GM12878 (cell line): ENCODE measurements around the gene BCAT1. TPM values are rescaled to one million over a fixed set of nuclear protein-coding genes. Genes with fewer than 3 reads are reported as not detected.
A peak's percentile ranks its signal among the peaks of the same experiment; 100 is the strongest.

Source experiments
- ATF3 ChIP-seq: IDR thresholded peaks from 2 replicates; pipeline ENCODE4 v1.6.1; 2011; ENCODE audit warnings: low read depth, mild to moderate bottlenecking, low read length, moderate library complexity, borderline replicate concordance; ENCODE audit errors: extremely low read depth
- ATF7 ChIP-seq: fragments of 450-650 bp; IDR thresholded peaks from 2 replicates; pipeline ENCODE4 v1.6.1; 2016; ENCODE audit warnings: low read depth, mild to moderate bottlenecking
- BCL11A ChIP-seq: IDR thresholded peaks from 2 replicates; pipeline ENCODE4 v1.6.1; 2011; ENCODE audit warnings: low read depth, low read length
- BCLAF1 ChIP-seq: fragments of 450-650 bp; IDR thresholded peaks from 2 replicates; pipeline ENCODE4 v1.6.1; 2017; ENCODE audit warnings: antibody characterized with exemption, mild to moderate bottlenecking, moderate library complexity
- CBX3 ChIP-seq: fragments of 200-600 bp; sonication (generic); IDR thresholded peaks from 2 replicates; pipeline ENCODE4 v1.6.1; 2016; ENCODE audit warnings: low read depth, borderline replicate concordance
- DPF2 ChIP-seq: fragments of 450-650 bp; IDR thresholded peaks from 2 replicates; pipeline ENCODE4 v1.6.1; 2017; ENCODE audit warnings: mild to moderate bottlenecking
- EGR1 ChIP-seq, 2 experiments: IDR thresholded peaks; 1 replicate in 1 of 2; 2 replicates in 1 of 2; pipeline ENCODE4 v1.6.1; 2011 to 2012; ENCODE audit warnings: low read depth in 2 of 2, low read length in 2 of 2, borderline replicate concordance in 1 of 2, mild to moderate bottlenecking in 1 of 2, moderate library complexity in 1 of 2
- EP300 ChIP-seq, 2 experiments: fragments of 150-350 bp in 1 of 2; IDR thresholded peaks; 2 replicates each; pipeline ENCODE4 v1.6.1; 2011 to 2012; ENCODE audit warnings: low read depth in 2 of 2, low read length in 2 of 2, borderline replicate concordance in 1 of 2, improper control_type of control experiment in 1 of 2, inconsistent platforms in 1 of 2; ENCODE audit not compliant: control insufficient read depth in 1 of 2
- GABPA ChIP-seq: IDR thresholded peaks from 2 replicates; pipeline ENCODE4 v1.6.1; 2014; ENCODE audit warnings: antibody characterized with exemption, low read depth, mild to moderate bottlenecking, inconsistent platforms
- HCFC1 ChIP-seq: fragments of 150-350 bp; IDR thresholded peaks from 2 replicates; pipeline ENCODE4 v1.6.1; 2014; ENCODE audit warnings: low read length
- IRF4 ChIP-seq: IDR thresholded peaks from 2 replicates; pipeline ENCODE4 v1.6.1; 2011; ENCODE audit warnings: low read depth, low read length
- JUNB ChIP-seq: IDR thresholded peaks from 2 replicates; pipeline ENCODE4 v1.6.1; 2016; ENCODE audit warnings: antibody characterized with exemption, mild to moderate bottlenecking
- KDM1A ChIP-seq: fragments of 200-600 bp; sonication (generic); IDR thresholded peaks from 2 replicates; pipeline ENCODE4 v1.6.1; 2016; ENCODE audit warnings: borderline replicate concordance
- MTA3 ChIP-seq: IDR thresholded peaks from 2 replicates; pipeline ENCODE4 v1.6.1; 2012; ENCODE audit warnings: low read length, inconsistent platforms, borderline replicate concordance
- NR2C2 ChIP-seq: IDR thresholded peaks from 2 replicates; pipeline ENCODE4 v1.6.1; 2011; ENCODE audit warnings: borderline replicate concordance, low read depth; ENCODE audit not compliant: control insufficient read depth, insufficient read length
- PAX8 ChIP-seq: fragments of 450-650 bp; IDR thresholded peaks from 2 replicates; pipeline ENCODE4 v1.6.1; 2017; ENCODE audit warnings: mild to moderate bottlenecking, moderate library complexity
- POLR2AphosphoS5 ChIP-seq: IDR thresholded peaks from 2 replicates; pipeline ENCODE4 v1.6.1; 2011; ENCODE audit warnings: mild to moderate bottlenecking, low read length, inconsistent platforms
- POU2F2 ChIP-seq: IDR thresholded peaks from 3 replicates; pipeline ENCODE4 v1.6.1; 2011; ENCODE audit warnings: low read depth, mild to moderate bottlenecking, low read length, borderline replicate concordance
- RBBP5 ChIP-seq: fragments of 200-600 bp; sonication (generic); conservative IDR thresholded peaks from 2 replicates; pipeline ENCODE4 v1.6.1; 2016
- SKIL ChIP-seq: fragments of 450-650 bp; IDR thresholded peaks from 2 replicates; pipeline ENCODE4 v1.6.1; 2017; ENCODE audit warnings: mild to moderate bottlenecking, low read depth, inconsistent platforms; ENCODE audit not compliant: poor library complexity, severe bottlenecking
- SMARCA5 ChIP-seq: fragments of 450-650 bp; IDR thresholded peaks from 2 replicates; pipeline ENCODE4 v1.6.1; 2017; ENCODE audit warnings: mild to moderate bottlenecking
- YBX1 ChIP-seq: fragments of 450-650 bp; IDR thresholded peaks from 2 replicates; pipeline ENCODE4 v1.6.1; 2016; ENCODE audit warnings: antibody characterized with exemption
- ZNF592 ChIP-seq: fragments of 450-650 bp; IDR thresholded peaks from 2 replicates; pipeline ENCODE4 v1.6.1; 2017; ENCODE audit warnings: mild to moderate bottlenecking, moderate library complexity
- ZSCAN29 ChIP-seq: fragments of 450-650 bp; IDR thresholded peaks from 2 replicates; pipeline ENCODE4 v1.6.1; 2017; ENCODE audit warnings: mild to moderate bottlenecking, moderate library complexity
- polyA plus RNA-seq, 11 experiments: library from polyadenylated mRNA; depleted of rRNA in 4 of 11; unstranded in 6 of 11; stranded (reverse) in 5 of 11; fragments of >200 nt; fragmentation: Nextera tagmentation in 4 of 11; fragmentation: Illumina TruSeq in 1 of 11; extraction: Ambion mirVana in 4 of 11; extraction: Trizol in 1 of 11; gene quantifications; 1 replicate in 1 of 11; 2 replicates in 10 of 11; pipeline versions ENCODE4 v1.2.1 to v1.2.3, GENCODE V29; 2011 to 2016; ENCODE audit warnings: inconsistent platforms in 2 of 11, missing spikeins in 2 of 11, low read depth in 1 of 11
- total RNA-seq, 4 experiments: library from RNA; depleted of rRNA in 3 of 4; stranded (reverse); fragments of >200 nt in 3 of 4; fragmentation: Illumina TruSeq in 1 of 4; extraction: Trizol in 1 of 4; gene quantifications; 2 replicates each; pipeline versions ENCODE4 v1.2.1 to v1.2.3, GENCODE V29; 2013 to 2021

BCAT1 gene
- total and polyA plus RNA-seq, 10 of the 15 experiments (the other 5 are each of a cell fraction or from before 2014, with no cell fraction given) = 26.2 to 187 (median 81.9) TPM

- TF ChIP-seq ZNF592 (peak; percentile 94), CBX3 (no peak), RBBP5 (no peak), BCLAF1 (no peak), IRF4 (0 out of 2 replicates have a peak, but pooled peaks have one; percentile 67), ATF7 (peak; percentile 51; the same call in 1 of the 2 replicates), JUNB (peak; percentile 39; the same call in 1 of the 2 replicates), NR2C2 (no peak), SMARCA5 (no peak), POLR2AphosphoS5 (no peak), EGR1 (IDR thresholded peaks at IDR 0.05; ENCODE audit: borderline replicate concordance in 1 of 2, low read depth in 2 of 2, low read length in 2 of 2) (no peak), SKIL (peak; percentile 38), POU2F2 (0 out of 3 replicates have a peak, but pooled peaks have one; percentile 34), BCL11A (peak; percentile 46; the same call in 1 of the 2 replicates), YBX1 (no peak), ZSCAN29 (no peak), KDM1A (no peak), GABPA (no peak), HCFC1 (no peak), ATF3 (no peak), EP300 (IDR thresholded peaks at IDR 0.05; ENCODE audit: borderline replicate concordance in 1 of 2, control insufficient read depth in 1 of 2, low read depth in 2 of 2, low read length in 2 of 2) (peak in 1 of 2 experiments; percentile 21; a peak in 1 of 4 replicates), PAX8 (no peak), MTA3 (no peak), DPF2 (peak; percentile 54; the same call in 1 of the 2 replicates)
These were observed 6.5 kb upstream of the BCAT1 start (continued) for GRCh38 chr12:24955389-24955788.
